Glomerular endothelial cell (primary cell): ENCODE data around the gene RPS15. TPM values are rescaled to one million over a fixed set of nuclear protein-coding genes. Genes with fewer than 3 reads are reported as not detected.
A peak's percentile ranks its signal among the peaks of the same experiment; 100 is the strongest.
"Not testable (repeated sequence)": the region's sequence is repeated elsewhere in the genome, so short reads cannot be mapped to it uniquely, and the experiment has no call there.

Experiments used
- DNase-seq: peaks from one replicate; pipeline ENCODE4 v3.0.0-alpha.2; 2011; ENCODE audit warnings: low read depth, low spot score; ENCODE audit errors: extremely low read depth
- total RNA-seq: library from RNA; depleted of rRNA; stranded (reverse); fragments of >200 nt; gene quantifications from 2 replicates; pipeline ENCODE4 v1.2.3, GENCODE V29; 2015

RPS15 gene
- total RNA-seq, 1 donor from 2014 or later: 2,523 TPM

GRCh38 chr19:1467215-1467489, 29.0 kb downstream of the RPS15 start:
- DNase-seq: no peak

DNA sequence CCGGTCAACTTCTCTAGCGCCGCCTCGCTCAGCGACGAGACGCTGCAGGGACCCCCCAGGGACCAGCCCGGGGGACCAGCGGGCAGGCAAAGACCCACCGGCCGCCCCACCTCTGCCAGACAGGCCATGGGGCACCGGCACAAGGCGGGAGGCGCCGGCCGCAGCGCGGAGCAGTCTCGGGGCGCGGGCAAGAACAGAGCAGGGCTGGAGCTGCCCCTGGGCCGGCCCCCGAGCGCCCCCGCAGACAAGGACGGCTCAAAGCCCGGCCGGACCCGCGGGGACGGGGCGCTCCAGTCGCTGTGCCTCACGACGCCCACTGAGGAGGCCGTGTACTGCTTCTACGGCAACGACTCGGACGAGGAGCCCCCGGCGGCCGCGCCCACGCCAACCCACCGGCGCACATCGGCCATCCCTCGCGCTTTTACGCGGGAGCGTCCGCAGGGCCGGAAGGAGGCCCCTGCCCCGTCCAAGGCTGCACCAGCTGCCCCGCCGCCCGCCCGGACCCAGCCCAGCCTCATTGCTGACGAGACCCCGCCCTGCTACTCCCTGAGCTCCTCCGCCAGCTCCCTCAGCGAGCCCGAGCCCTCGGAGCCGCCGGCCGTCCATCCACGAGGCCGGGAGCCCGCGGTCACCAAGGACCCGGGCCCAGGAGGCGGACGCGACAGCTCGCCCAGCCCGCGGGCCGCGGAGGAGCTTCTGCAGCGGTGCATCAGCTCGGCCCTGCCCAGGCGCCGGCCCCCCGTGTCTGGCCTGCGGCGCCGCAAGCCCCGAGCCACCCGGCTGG, 29.5 kb downstream of the RPS15 start:
- no peak for DNase-seq

DNA sequence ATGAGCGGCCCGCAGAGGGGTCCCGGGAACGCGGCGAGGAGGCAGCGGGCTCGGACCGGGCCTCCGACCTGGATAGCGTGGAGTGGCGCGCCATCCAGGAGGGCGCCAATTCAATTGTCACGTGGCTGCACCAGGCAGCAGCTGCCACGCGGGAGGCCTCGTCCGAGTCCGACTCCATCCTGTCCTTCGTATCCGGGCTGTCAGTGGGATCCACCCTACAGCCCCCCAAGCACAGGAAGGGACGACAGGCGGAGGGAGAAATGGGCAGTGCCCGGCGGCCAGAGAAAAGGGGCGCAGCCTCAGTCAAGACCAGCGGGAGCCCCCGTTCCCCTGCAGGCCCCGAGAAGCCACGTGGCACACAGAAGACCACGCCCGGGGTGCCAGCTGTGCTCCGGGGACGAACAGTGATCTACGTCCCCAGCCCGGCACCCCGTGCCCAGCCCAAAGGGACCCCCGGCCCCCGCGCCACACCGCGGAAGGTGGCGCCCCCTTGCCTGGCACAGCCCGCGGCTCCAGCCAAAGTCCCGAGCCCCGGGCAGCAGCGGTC, 30.2 kb downstream of the RPS15 start:
- DNase-seq: no peak

- no peak for DNase-seq
Measured at GRCh38 chr19:1468821-1469254, 30.6 kb downstream of the RPS15 start.

DNA sequence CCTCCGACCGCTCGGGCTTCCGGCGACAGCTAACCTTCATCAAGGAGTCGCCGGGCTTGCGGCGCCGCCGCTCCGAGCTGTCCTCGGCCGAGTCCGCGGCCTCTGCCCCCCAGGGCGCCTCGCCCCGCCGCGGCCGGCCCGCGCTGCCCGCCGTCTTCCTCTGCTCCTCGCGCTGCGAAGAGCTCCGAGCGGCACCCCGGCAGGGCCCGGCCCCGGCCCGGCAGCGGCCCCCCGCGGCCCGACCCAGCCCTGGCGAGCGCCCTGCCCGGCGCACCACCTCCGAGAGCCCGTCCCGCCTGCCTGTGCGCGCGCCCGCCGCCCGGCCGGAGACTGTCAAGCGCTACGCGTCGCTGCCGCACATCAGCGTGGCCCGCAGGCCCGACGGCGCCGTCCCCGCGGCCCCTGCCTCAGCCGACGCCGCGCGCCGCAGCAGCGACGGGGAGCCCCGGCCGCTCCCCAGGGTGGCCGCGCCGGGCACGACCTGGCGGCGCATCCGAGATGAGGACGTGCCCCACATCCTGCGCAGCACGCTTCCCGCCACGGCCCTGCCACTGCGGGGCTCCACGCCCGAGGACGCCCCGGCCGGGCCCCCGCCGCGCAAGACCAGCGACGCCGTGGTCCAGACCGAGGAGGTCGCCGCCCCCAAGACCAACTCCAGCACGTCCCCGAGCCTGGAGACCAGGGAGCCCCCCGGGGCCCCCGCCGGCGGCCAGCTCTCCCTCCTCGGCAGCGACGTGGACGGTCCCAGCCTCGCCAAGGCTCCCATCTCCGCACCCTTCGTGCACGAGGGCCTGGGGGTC, 31.3 kb downstream of the RPS15 start:
- no peak for DNase-seq

DNA sequence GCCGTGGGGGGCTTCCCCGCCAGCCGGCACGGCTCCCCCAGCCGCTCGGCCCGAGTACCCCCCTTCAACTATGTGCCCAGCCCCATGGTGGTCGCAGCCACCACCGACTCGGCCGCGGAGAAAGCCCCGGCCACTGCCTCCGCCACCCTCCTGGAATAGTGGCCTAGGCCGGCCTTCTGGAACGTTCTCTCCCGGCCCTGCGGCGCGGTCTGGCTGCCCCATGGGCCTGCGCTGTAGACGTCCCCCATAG, 31.8 kb downstream of the RPS15 start:
- no peak for DNase-seq

DNA sequence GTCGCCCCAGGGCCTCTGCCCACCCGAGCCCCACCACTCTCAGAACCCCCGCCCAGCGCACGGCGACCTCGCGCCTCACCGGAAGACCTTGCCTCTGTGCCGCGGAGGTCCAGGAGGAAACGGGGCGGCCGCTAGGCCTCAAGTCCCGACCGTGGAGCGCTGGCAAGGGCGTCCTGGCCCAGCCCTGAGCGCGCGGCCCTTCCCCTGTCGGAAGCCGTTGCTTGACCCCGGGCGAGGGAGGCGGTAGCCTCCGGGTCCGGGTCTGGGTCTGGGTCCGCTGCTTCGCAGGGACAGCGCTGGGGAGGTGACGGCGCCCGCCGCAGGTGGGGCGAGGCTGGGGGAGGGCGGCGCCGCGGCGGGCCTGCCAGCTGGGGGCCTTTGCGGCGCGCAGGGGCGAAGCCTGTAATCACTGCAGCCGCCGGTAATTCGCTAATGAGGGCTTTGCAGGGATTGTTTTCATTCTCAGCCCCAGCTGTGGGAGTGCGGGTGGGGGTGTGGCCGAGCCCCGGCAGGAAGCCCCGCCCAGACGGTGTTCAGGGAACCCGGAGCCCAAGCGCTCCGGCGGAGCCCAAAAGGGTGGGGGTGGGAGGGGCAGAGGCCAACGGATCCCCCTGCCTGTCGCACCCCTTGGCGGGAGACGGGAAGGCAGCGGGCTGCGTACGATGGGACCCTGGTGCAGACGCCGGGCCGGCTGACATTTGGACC, 32.3 kb downstream of the RPS15 start:
- no peak for DNase-seq

- no peak for DNase-seq
Measured at GRCh38 chr19:1471010-1471514, 32.9 kb downstream of the RPS15 start.

DNA sequence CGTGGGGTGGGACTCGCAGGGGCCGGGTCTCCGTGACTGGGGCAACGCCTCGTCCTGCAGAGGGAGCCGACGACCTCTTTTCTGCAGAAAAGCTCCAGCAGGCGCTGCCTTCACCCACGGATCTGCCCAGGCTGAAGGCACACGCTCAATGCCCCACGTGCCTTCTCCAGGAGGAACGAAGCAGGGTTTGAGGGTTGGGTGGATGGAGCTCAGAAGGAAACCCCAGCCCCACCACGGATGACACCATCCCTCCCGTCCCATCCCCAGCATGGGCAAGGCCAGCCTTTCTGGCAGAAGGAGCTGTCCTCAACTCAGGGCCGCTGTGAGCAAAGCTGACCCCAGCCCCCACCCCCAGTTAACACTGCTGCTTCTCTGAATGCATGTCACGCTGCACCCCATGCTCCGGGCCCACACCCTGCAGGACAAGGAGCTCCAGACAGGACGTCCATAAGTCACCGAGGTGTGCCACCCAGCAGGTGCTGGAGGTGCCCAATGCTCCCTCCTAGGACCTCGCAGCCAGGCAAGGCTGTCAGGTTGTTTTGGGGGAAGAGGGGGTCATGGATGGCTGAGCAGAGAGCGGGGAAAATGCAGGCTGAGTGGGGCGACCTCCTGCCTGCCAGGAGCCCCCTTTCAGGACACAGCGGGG, 33.4 kb downstream of the RPS15 start:
- no peak for DNase-seq

DNA sequence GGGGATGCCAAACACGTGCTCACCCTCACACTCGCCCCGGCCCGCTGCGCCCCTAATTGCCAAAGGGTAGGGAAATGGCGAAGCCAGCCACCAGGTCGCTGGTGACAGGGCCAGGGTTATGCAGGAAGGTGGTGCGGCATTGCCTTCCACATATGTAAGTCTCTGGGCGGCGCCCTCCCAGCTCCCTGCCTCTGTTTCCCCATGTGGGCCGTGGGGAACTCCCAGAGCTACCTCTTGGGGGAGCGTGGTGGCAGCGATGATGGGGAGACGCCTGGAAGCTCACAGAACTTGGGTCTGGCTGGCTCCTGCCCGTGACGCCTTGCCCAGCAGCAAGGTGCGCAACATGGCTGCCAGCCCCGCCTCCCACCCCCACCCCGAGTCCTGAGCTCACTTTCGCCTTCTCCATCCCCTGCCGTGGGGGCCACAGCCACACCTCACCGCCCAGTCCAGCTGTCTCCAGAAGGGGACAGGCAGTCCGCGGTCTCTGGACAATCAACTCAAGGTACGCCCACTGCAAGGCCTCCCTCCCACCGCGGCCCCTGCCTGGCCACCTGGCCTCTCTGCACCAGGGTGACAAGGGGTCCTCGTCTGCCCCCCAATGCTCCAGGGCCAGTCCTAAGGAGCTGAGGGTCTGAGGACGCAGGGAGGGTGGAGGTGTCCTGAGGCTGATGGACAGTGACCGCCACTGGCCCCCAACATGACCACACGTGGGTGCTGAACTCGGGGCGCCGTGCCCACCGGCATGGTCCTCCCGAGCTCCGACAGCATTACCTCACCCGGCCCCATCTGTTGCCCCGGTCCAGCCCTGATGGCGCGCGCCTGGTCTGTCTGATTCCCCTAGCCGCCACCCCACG, 34.3 kb downstream of the RPS15 start:
- no peak for DNase-seq

DNA sequence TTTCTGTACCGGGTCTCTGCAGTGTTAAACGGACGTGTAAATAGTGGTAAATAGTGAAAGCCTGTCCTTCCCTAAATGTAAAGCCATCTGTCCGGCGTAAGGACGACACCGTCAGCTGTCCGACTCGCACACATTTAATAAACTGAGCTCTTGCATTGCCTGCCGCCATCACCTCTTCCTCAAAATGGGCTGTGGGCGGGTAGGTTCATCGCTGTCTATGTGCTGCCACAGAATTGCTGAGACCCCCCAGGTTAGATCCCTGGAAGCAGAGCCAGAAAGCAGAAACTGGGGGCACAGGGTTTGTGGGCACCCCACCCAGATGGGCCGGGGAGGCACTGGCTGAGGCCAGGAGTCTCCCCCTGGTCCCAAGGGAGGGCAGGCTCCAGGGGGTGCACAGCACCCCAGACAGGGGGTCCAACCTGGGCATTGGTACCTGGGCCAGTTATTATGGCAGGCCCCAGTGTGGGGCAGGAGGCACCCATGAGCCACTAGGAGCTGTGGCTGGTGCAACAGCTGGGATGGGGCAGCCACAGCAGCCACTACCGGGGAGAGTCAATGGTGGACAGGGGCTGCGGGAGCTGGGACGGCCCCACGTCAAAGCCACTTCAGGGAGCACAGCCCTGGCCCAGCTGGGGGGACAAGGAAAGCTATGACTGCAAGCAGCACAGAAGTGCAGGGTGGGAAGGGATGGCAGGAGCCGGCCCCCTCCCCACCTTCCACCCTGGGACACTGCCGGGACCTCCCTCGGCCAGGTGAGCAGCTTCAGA, 35.1 kb downstream of the RPS15 start:
- no peak for DNase-seq

DNA sequence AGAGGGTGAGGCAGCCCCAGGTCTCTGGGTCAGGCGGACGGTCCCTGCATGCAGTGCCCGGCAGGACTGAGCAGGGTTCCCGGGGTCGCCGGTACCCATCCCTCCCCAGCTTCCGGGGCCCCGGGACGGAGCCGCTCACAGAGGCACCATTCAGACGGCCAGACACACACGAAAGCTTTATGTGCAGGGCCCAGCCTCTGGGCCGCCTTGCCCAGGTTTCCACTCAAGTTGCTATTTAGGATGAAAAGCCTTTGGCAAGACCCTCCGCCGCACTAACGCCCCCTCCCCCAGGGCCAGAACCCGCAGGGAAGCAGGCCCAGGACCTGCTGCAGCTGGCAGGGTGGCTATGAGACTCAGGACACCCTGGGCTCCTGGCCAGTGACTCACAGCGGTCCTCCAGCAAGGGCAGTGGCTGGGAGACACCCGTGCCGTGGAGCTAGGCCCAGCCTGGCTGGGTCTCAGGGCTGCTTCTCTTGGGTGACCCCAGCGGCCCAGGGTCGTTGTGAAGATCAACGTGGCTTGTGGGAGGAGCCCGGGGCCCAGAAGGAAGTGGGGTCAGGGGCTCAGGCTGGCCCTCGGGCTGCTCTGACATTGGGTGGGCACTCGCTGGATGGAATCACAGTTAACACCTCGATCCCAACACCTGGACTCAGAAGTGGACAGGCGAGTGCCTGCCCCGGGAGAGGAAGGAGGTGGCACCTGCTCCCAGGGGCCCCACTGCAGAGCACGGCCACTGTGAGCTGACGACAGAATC, 36.0 kb downstream of the RPS15 start:
- no peak for DNase-seq

DNA sequence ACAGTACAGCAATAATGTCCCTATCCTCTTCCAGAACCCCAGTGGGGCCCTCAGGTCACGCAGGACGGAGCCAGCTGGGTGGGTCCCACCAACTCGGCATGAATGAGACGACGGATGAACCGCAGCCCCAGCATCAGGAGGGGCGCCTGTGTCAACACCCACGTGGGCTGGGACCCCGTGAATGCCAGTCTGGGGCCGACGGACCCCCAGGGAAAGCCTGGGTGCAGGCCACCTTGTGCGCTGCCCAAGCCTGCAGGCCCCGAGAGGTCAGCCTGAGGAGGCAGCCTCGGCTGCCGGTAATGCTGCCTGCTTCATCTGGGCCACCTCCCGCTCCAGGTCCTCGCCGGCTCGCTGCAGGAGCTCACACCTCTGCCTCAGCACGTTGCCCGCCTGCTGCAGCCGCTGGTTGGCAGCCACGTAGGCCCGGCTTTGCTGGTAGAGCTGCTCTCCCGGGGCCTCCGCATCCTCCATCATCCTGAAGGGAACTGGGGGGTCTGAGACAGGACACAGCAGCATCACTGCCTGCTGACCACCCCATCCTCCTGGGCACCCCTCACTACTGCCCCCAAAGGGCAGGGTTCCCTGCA, 36.7 kb downstream of the RPS15 start:
- DNase-seq: no peak

DNA sequence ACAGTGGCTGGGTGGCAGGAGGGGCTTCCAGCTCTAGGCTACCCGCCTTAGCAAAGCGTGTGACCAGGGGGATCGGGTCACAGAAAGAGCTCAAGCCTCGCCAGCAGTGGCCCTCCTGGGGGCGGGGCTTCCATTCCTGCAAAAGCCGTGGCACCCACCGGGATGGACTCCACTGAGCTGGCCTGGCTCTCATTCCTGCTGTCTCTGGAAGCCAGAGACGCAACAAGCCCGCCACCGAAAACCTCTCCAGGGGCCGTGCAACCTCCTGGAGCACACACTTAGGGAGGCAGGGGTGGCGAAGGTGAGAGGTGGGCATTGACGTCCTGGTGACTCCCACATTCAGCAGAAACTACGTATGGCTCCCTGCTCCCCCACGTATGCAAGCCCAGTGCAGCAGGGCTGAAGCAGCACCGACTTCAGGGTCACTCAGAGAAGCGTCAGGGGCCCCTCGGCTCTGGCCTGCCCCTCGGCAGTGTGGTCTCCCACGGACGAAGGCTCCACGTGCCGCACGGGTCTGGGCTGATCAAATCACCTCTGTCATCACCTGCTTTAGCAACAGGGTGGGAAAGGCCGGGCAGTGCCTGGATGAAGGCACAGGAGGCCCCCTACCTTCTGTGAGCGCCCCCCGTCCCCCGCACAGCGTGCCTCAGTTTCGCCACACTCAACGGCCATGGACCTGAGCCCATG, 37.7 kb downstream of the RPS15 start:
- DNase-seq: no peak

- not testable (repeated sequence) for DNase-seq
Measured at GRCh38 chr19:1477056-1477455, 38.9 kb downstream of the RPS15 start.

DNA sequence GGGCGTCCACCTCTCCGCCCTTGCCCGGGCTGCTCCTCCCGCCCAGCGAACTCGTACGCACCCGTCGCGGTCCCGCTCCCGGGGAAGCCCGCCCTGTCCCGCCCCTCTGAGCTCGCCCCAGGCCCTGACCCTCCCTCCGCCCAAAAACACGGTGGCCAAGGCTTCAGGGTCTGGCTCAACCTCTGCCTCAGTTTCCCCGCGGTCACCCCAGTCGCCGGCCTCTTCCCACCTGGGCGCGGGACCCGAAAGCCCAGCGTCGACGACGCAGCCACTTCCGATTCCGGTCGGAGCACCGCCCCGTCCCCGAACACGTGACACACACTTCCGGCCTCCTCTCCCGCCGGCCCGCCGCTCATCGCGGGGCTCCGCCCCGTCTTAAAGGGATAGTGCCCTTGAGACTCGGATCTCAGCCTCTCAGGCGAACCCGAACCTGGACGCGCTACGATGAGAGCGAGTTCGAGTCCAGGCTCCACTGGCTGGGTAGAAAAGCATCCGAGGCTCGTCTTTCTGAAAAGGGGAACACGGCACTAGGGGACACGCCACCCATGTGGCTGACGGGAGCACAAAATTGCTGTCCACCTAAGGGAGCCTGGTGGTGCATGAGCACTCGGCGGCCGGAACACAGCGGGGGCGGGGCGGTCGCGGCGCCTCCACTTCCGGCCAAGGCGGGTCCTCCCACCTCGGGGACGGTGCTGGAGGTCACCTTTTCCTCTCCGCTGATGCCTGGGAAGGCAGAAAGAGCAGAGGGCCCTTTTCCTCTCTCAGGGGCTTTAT, 40.9 kb downstream of the RPS15 start, which contains the start of gene C19orf25:
TSS of gene C19orf25 (minus strand) at position 282 of the 774 bp plus-strand sequence. CDS start 312 bp downstream, outside the sequence.
- DNase-seq: peak; percentile 52
